Breast epithelium (tissue), 3 donors: ENCODE data around the gene CA10.

Source experiments
- POLR2A ChIP-seq: fragments of 450-650 bp; IDR thresholded peaks from one replicate; pipeline ENCODE4 v1.6.1; 2016; ENCODE audit warnings: antibody characterized with exemption, mild to moderate bottlenecking, moderate library complexity
- TF ChIP-seq, protein P1 (sequence below), 3 donors: fragments of 450-650 bp; IDR thresholded peaks; one replicate each; pipeline ENCODE4 v1.5.1; 2016 to 2017; ENCODE audit warnings: antibody characterized with exemption in 3 of 3, mild to moderate bottlenecking in 3 of 3, moderate library complexity in 3 of 3

DNA sequence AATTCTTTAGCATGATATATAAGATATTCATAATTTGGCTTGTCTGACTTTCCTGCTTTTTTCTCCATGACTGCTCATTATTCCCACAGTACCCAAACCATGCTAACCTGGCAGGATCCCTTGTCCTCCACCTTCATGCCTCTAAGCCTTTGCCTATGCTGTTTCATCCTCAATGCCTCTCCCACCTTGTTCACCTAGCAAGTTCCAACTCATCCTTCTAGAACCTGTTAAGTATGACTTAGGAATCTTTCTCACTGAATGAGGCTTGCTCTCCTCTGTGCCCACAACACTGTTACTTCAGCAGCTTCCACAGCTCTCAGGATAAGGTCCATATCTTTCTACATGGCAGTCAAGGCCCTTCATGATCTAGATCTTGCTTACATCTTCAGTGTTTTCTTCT lies 34.0 kb downstream of the CA10 start:
- TF ChIP-seq, protein P1, sequence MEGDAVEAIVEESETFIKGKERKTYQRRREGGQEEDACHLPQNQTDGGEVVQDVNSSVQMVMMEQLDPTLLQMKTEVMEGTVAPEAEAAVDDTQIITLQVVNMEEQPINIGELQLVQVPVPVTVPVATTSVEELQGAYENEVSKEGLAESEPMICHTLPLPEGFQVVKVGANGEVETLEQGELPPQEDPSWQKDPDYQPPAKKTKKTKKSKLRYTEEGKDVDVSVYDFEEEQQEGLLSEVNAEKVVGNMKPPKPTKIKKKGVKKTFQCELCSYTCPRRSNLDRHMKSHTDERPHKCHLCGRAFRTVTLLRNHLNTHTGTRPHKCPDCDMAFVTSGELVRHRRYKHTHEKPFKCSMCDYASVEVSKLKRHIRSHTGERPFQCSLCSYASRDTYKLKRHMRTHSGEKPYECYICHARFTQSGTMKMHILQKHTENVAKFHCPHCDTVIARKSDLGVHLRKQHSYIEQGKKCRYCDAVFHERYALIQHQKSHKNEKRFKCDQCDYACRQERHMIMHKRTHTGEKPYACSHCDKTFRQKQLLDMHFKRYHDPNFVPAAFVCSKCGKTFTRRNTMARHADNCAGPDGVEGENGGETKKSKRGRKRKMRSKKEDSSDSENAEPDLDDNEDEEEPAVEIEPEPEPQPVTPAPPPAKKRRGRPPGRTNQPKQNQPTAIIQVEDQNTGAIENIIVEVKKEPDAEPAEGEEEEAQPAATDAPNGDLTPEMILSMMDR (IDR thresholded peaks at IDR 0.05), result no peak
- no peak for TF ChIP-seq POLR2A
